Body of pancreas (tissue), 4 donors: ENCODE measurements around the gene BTNL2.

ENCODE experiments used
- CTCF ChIP-seq, 7 experiments: fragments of 450-650 bp in 4 of 7; fragments of 200-600 bp in 3 of 7; sonication (generic) in 3 of 7; IDR thresholded peaks; one replicate each; pipeline ENCODE4 v1.5.1; 2016 to 2019; ENCODE audit warnings: antibody characterized with exemption in 7 of 7
- POLR2A ChIP-seq, 3 donors: fragments of 450-650 bp; IDR thresholded peaks; one replicate each; pipeline ENCODE4 v1.6.1; 2016; ENCODE audit warnings: antibody characterized with exemption in 3 of 3, mild to moderate bottlenecking in 2 of 3

- TF ChIP-seq CTCF (IDR thresholded peaks at IDR 0.05) (no peak), POLR2A (IDR thresholded peaks at IDR 0.05) (no peak)
These were observed 20.9 kb downstream of the BTNL2 start for GRCh38 chr6:32386040-32386439.
